ENCODE measurements around the gene ARVCF. TPM values are rescaled to one million over a fixed set of nuclear protein-coding genes. Genes with fewer than 3 reads are reported as not detected.

ARVCF gene
- total and polyA plus RNA-seq, 9 of the 15 experiments (the other 6 are each of a cell fraction or from before 2014, with no cell fraction given) = 0.03 to 97.4 (median 15.6) TPM

DNA sequence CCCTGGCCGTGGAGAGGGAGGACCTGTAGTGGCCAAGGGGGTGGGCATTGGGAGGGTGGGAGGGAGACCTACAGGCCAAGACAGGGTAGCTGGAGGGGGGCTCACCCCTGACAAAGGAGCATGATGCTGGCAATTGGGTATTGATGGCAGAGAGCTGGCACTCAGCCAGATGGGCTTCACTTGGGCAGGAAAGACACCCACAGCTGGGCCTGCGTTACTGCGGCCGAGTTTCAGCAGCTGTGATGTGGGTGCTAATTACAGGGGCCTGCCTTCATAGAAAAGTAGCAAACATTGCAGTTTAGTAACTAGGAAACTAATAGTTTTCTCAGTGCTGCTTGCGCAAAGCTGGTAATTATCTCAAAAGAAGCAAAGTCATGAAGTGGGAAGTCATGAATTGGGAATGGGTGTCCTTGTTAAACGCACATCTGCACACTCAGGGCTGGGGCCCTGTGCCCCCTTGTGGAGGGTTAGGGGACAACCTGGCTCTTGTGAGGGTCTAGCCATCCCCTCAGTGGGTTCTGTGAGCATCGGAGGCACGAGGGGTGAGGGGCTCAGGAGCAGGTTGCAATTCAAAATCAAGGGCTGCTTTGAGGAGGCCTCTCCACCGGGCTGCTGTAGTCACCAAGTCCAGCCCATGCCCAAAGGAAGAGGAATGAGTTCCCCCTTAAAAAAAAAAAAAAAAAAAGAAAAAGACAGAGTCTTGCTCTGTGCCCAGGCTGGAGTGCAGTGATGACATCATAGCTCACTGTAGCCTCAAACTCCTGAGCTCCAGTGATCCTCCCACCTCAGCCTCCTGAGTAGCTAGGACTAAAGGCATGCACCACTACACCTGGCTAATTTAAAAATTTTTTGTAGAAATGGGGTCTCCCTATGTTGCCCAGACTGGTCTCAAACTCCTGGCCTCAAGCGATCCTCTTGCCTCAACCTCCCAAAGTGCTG, 50.6 kb downstream of the ARVCF start (continued):
- TF ChIP-seq, protein P1, sequence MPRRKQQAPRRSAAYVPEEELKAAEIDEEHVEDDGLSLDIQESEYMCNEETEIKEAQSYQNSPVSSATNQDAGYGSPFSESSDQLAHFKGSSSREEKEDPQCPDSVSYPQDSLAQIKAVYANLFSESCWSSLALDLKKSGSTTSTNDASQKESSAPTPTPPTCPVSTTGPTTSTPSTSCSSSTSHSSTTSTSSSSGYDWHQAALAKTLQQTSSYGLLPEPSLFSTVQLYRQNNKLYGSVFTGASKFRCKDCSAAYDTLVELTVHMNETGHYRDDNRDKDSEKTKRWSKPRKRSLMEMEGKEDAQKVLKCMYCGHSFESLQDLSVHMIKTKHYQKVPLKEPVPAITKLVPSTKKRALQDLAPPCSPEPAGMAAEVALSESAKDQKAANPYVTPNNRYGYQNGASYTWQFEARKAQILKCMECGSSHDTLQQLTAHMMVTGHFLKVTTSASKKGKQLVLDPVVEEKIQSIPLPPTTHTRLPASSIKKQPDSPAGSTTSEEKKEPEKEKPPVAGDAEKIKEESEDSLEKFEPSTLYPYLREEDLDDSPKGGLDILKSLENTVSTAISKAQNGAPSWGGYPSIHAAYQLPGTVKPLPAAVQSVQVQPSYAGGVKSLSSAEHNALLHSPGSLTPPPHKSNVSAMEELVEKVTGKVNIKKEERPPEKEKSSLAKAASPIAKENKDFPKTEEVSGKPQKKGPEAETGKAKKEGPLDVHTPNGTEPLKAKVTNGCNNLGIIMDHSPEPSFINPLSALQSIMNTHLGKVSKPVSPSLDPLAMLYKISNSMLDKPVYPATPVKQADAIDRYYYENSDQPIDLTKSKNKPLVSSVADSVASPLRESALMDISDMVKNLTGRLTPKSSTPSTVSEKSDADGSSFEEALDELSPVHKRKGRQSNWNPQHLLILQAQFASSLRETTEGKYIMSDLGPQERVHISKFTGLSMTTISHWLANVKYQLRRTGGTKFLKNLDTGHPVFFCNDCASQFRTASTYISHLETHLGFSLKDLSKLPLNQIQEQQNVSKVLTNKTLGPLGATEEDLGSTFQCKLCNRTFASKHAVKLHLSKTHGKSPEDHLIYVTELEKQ (CRISPR knock-in tag; IDR thresholded peaks at IDR 0.05) = 0 out of 2 replicates have a peak, but pooled peaks have one; percentile 1
- TF ChIP-seq, protein P2, sequence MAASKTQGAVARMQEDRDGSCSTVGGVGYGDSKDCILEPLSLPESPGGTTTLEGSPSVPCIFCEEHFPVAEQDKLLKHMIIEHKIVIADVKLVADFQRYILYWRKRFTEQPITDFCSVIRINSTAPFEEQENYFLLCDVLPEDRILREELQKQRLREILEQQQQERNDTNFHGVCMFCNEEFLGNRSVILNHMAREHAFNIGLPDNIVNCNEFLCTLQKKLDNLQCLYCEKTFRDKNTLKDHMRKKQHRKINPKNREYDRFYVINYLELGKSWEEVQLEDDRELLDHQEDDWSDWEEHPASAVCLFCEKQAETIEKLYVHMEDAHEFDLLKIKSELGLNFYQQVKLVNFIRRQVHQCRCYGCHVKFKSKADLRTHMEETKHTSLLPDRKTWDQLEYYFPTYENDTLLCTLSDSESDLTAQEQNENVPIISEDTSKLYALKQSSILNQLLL (CRISPR knock-in tag; IDR thresholded peaks at IDR 0.05; ENCODE audit: borderline replicate concordance) = 0 out of 2 replicates have a peak, but pooled peaks have one; percentile 6
- TF ChIP-seq DPF2 (IDR thresholded peaks at IDR 0.05) = 0 out of 2 replicates have a peak, but pooled peaks have one; percentile 58
- no peak for TF ChIP-seq SP2 (IDR thresholded peaks at IDR 0.05; ENCODE audit: extremely low read depth, low read depth, low read length, poor library complexity, severe bottlenecking)
- TF ChIP-seq, protein P3, sequence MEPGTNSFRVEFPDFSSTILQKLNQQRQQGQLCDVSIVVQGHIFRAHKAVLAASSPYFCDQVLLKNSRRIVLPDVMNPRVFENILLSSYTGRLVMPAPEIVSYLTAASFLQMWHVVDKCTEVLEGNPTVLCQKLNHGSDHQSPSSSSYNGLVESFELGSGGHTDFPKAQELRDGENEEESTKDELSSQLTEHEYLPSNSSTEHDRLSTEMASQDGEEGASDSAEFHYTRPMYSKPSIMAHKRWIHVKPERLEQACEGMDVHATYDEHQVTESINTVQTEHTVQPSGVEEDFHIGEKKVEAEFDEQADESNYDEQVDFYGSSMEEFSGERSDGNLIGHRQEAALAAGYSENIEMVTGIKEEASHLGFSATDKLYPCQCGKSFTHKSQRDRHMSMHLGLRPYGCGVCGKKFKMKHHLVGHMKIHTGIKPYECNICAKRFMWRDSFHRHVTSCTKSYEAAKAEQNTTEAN (CRISPR knock-in tag; IDR thresholded peaks at IDR 0.05) = no peak
- TF ChIP-seq SMARCA5 (IDR thresholded peaks at IDR 0.05) = peak; percentile 69; the same call in 1 of the 2 replicates
- no peak for TF ChIP-seq HDAC6 (IDR thresholded peaks at IDR 0.05; ENCODE audit: low read depth, low read length)
- TF ChIP-seq, protein P4, sequence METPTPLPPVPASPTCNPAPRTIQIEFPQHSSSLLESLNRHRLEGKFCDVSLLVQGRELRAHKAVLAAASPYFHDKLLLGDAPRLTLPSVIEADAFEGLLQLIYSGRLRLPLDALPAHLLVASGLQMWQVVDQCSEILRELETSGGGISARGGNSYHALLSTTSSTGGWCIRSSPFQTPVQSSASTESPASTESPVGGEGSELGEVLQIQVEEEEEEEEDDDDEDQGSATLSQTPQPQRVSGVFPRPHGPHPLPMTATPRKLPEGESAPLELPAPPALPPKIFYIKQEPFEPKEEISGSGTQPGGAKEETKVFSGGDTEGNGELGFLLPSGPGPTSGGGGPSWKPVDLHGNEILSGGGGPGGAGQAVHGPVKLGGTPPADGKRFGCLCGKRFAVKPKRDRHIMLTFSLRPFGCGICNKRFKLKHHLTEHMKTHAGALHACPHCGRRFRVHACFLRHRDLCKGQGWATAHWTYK (CRISPR knock-in tag; IDR thresholded peaks at IDR 0.05) = no peak
- TF ChIP-seq, protein P5, sequence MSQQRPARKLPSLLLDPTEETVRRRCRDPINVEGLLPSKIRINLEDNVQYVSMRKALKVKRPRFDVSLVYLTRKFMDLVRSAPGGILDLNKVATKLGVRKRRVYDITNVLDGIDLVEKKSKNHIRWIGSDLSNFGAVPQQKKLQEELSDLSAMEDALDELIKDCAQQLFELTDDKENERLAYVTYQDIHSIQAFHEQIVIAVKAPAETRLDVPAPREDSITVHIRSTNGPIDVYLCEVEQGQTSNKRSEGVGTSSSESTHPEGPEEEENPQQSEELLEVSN (IDR thresholded peaks at IDR 0.05; ENCODE audit: borderline replicate concordance in 1 of 2, extremely low read depth in 1 of 2, insufficient read depth in 1 of 2, insufficient read length in 1 of 2, low read depth in 1 of 2, low read length in 1 of 2, poor library complexity in 1 of 2, severe bottlenecking in 1 of 2) = no peak
- TF ChIP-seq, protein P6, sequence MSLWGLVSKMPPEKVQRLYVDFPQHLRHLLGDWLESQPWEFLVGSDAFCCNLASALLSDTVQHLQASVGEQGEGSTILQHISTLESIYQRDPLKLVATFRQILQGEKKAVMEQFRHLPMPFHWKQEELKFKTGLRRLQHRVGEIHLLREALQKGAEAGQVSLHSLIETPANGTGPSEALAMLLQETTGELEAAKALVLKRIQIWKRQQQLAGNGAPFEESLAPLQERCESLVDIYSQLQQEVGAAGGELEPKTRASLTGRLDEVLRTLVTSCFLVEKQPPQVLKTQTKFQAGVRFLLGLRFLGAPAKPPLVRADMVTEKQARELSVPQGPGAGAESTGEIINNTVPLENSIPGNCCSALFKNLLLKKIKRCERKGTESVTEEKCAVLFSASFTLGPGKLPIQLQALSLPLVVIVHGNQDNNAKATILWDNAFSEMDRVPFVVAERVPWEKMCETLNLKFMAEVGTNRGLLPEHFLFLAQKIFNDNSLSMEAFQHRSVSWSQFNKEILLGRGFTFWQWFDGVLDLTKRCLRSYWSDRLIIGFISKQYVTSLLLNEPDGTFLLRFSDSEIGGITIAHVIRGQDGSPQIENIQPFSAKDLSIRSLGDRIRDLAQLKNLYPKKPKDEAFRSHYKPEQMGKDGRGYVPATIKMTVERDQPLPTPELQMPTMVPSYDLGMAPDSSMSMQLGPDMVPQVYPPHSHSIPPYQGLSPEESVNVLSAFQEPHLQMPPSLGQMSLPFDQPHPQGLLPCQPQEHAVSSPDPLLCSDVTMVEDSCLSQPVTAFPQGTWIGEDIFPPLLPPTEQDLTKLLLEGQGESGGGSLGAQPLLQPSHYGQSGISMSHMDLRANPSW (CRISPR knock-in tag; IDR thresholded peaks at IDR 0.05) = 0 out of 2 replicates have a peak, but pooled peaks have one; percentile 30
- TF ChIP-seq KLF10 (CRISPR knock-in tag; IDR thresholded peaks at IDR 0.05) = no peak
- TF ChIP-seq JUND (IDR thresholded peaks at IDR 0.05; ENCODE audit: borderline replicate concordance, low read depth, low read length) = no peak; the same call in 1 of the 2 replicates
- peak; percentile 52; the same call in 1 of the 3 replicates for TF ChIP-seq JUND (tag; IDR thresholded peaks at IDR 0.05; ENCODE audit: borderline replicate concordance, low read depth, low read length)

All from K562 (cell line).